Neutrophil (primary cell): ENCODE data around the gene BBOX1.

Source experiments
- H3K27ac ChIP-seq: fragments of 200-600 bp; sonication (generic); 2 replicates; pipeline ENCODE4 v1.5.1; 2016; ENCODE audit warnings: mild to moderate bottlenecking, moderate library complexity
- H3K27me3 ChIP-seq: fragments of 200-600 bp; sonication (generic); 2 replicates; pipeline ENCODE4 v1.6.0; 2016; ENCODE audit warnings: mild to moderate bottlenecking
- H3K36me3 ChIP-seq: fragments of 200-600 bp; sonication (generic); 2 replicates; pipeline ENCODE4 v1.5.1; 2017
- H3K4me1 ChIP-seq, 2 experiments: fragments of 200-600 bp in 1 of 2; sonication (generic) in 1 of 2; 1 replicate in 1 of 2; 2 replicates in 1 of 2; pipeline versions ENCODE4 v1.5.1 to v1.6.1; 2013 to 2016; ENCODE audit warnings: low read depth in 1 of 2, low read length in 1 of 2, mild to moderate bottlenecking in 1 of 2, moderate library complexity in 1 of 2; ENCODE audit not compliant: control insufficient read depth in 1 of 2, insufficient read depth in 1 of 2
- H3K4me3 ChIP-seq, 2 experiments: fragments of 200-600 bp in 1 of 2; sonication (generic) in 1 of 2; 1 replicate in 1 of 2; 2 replicates in 1 of 2; pipeline ENCODE4 v1.5.1; 2013 to 2016; ENCODE audit warnings: low read depth in 1 of 2, low read length in 1 of 2, mild to moderate bottlenecking in 1 of 2, moderate library complexity in 1 of 2
- H3K9me3 ChIP-seq: fragments of 200-600 bp; sonication (generic); 2 replicates; pipeline ENCODE4 v1.5.1; 2016
- TF ChIP-seq, protein P1 (sequence below): fragments of 200-600 bp; sonication (generic); IDR thresholded peaks from 2 replicates; pipeline ENCODE4 v1.5.1; 2016; ENCODE audit warnings: antibody characterized with exemption

BBOX1 gene

DNA sequence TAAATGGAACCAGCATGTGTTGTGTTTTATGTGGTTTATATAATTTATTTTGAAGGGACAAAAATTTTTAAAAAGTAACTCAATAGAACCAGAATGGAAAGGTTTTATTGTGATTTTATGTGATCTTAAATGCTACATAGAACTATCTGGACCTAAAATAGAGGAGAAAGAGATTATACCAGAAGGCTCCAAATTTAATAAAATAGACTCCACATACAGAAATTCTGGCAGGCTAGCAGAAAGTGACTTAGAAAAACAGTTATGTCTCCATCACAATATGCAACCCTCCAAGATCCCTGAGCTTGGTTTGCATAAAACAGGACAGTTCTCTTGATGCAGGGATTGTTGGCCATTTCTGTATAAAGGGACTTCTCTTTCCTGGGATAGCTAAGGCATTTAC is 107.9 kb downstream of the BBOX1 start:
- TF ChIP-seq, protein P1, sequence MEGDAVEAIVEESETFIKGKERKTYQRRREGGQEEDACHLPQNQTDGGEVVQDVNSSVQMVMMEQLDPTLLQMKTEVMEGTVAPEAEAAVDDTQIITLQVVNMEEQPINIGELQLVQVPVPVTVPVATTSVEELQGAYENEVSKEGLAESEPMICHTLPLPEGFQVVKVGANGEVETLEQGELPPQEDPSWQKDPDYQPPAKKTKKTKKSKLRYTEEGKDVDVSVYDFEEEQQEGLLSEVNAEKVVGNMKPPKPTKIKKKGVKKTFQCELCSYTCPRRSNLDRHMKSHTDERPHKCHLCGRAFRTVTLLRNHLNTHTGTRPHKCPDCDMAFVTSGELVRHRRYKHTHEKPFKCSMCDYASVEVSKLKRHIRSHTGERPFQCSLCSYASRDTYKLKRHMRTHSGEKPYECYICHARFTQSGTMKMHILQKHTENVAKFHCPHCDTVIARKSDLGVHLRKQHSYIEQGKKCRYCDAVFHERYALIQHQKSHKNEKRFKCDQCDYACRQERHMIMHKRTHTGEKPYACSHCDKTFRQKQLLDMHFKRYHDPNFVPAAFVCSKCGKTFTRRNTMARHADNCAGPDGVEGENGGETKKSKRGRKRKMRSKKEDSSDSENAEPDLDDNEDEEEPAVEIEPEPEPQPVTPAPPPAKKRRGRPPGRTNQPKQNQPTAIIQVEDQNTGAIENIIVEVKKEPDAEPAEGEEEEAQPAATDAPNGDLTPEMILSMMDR = no peak
- Histone ChIP-seq H3K27me3 (no peaks in the 10 kb centered on the region), H3K27ac (no peak overlapping the region), H3K9me3 (no peaks in the 10 kb centered on the region), H3K4me3 (no peak overlapping the region), H3K36me3 (no peaks in the 10 kb centered on the region), H3K4me1 (no peaks in the 10 kb centered on the region)

DNA sequence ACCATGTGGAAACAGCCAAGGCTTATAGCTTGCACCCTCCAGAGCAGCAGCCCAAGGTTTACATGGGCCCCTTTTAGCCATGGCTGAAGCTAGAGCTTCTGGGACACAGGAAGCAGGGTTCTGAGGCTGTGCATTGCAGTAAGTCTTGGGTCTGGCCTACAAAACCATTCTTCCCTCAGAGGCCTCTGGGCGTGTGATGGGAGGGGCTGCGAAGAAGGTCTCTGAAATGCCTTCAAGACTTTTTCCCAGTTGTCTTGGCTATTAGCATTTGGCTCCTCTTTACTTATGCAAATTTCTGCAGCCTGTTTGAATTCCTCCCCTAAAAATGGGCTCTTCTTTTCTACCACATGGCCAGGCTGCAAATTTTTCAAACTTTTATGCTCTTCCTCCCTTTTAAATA is 109.5 kb downstream of the BBOX1 start:
- Histone ChIP-seq H3K9me3 (no peaks in the 10 kb centered on the region), H3K27me3 (no peaks in the 10 kb centered on the region), H3K27ac (no peak overlapping the region), H3K4me1 (no peaks in the 10 kb centered on the region), H3K36me3 (no peaks in the 10 kb centered on the region), H3K4me3 (no peak overlapping the region)
- TF ChIP-seq, protein P1 = no peak

DNA sequence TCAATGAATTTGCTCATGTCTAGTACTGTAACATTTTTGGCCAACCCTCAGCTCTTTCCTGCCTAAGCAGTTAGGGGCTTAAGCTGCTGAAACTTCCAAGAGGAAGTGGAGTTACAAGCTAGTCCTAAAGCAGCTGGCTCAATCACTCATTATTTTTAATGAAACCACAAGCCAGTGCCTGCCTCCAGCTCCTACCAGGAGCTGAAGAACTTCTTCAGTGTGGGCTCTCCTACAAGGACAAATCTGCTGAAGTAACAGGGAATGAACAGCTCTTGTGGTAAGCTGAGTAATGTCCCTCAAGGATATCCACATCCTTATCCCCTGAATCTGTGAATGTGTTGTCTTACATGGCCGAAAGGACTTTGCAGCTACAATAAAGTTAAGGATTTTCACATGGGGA is 112.5 kb downstream of the BBOX1 start:
- no peaks in the 10 kb centered on the region for H3K36me3 ChIP-seq
- no peak overlapping the region for H3K27ac ChIP-seq
- no peaks in the 10 kb centered on the region for H3K9me3 ChIP-seq
- no peaks in the 10 kb centered on the region for H3K4me1 ChIP-seq
- H3K27me3 ChIP-seq = no peaks in the 10 kb centered on the region
- TF ChIP-seq, protein P1 = no peak
- no peak overlapping the region for H3K4me3 ChIP-seq

DNA sequence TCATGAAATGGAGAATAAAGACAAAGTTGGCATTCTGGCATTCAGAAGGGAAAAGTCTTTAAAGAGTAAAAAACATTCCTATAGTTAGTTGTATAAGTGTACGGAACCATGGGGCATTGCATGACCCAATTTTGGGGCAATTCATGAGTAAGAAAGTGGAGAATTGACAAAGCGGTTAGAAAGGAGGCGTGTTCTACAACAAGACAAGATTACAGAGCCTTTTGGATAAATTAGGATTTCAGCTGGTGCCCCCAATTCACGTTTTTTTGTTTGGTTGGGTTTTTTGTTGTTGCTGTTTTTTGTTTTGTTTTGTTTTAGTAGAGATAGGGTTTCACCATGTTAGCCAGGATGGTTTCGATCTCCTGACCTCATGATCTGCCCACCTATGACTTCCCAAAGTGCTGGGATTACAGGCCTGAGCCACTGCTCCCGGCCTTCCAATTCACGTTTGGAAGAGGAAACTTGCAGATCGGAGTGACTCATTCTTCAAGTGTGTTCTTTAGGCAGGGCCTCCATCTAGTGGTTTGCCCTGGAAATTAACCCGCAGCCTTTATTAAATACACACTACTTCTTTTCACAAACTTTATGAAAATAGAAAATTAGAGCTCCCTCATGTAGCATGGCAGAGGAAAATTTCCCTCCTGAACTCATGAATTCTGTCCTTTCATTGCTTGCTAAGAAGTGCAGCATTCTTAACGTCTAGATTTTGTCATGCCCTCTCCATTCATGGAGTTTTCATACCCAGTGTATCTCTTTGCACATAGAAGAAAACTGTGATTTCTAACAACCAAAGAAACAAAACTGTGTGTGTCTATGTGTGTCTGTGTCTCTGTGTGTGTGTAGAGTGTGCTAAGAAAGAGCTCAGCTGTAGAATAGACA is 118.1 kb downstream of the BBOX1 start:
- H3K4me1 ChIP-seq = no peaks in the 10 kb centered on the region
- TF ChIP-seq, protein P1 = no peak
- H3K9me3 ChIP-seq = no peaks in the 10 kb centered on the region
- H3K4me3 ChIP-seq = no peak overlapping the region
- no peak overlapping the region for H3K27ac ChIP-seq
- no peaks in the 10 kb centered on the region for H3K27me3 ChIP-seq
- no peaks in the 10 kb centered on the region for H3K36me3 ChIP-seq

DNA sequence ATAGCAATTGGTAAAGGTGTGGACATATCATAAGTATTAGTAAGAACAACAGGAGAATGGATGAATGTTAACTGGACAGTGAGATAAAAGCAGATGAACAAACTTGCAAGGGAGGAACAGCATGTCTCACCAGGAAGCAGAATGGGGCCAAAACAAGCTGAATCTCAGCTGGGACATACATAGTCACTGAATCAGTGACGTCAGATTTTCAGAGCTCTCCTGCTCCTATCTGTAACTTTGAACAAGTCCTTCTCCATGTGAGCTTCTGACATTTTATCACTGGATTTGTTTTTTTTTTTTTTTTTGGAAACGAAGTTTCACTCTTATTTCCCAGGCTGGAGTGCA is 118.7 kb downstream of the BBOX1 start:
- Histone ChIP-seq H3K27ac (no peak overlapping the region), H3K36me3 (no peaks in the 10 kb centered on the region), H3K9me3 (no peaks in the 10 kb centered on the region), H3K4me3 (no peak overlapping the region), H3K4me1 (no peaks in the 10 kb centered on the region), H3K27me3 (no peaks in the 10 kb centered on the region)
- TF ChIP-seq, protein P1 = no peak
